Stimulated activated CD4-positive, alpha-beta T cell treated with anti-CD3 and anti-CD28 coated beads, Interleukin-4, amount 100 ng/mL, for 1 hour (primary cell): ENCODE measurements around the gene HNRNPUL2.
"Not testable (repeated sequence)": the region's sequence is repeated elsewhere in the genome, so short reads cannot be mapped to it uniquely, and the experiment has no call there.

Experiments used
- DNase-seq: peaks from one replicate; pipeline ENCODE4 v3.0.0-alpha.2; 2020

The HNRNPUL2 gene

DNA sequence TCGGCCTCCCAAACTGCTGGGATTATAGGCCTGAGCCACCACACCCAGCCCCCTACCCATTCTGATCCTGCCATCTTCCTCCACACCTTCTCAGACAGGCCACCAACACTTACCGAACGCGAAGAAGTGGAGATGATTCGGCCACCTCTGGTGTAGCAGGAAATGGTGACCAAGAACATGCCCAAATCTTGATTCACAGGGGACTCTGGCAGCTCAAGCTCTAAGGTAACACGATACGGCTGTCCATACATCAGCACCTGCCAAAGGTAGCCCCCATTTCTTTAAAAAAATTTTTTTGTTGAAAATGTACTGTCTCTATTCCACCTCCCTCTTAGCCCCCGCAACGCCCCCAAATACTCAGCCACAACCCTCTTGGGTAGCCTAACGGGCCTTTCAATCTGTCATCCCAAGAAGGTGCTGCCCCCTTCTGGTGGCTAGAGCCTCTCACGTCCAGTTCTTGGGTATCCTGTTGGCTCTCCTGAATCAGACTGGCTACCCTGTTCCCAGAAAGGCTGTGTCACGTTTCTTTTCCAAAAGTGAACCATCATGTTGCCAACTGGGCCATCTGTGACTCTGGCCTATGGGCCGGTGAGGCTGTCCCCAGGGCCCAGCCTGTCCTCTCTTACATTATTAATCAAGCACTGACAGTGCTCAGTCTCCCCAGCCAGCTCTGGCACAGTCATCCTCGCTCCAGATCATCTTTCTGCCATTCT is 32.6 kb downstream of the HNRNPUL2 start:
- peak; percentile 74 for DNase-seq

- not testable (repeated sequence) for DNase-seq
These were observed 33.6 kb downstream of the HNRNPUL2 start for GRCh38 chr11:62693624-62694023.

GRCh38 chr11:62689421-62690183 is 37.7 kb downstream of the HNRNPUL2 start, which contains the start of gene LRRN4CL:
TSS of gene LRRN4CL (minus strand) at chr11:62689530. CDS start at chr11:62688508, 1,022 bp downstream.
- DNase-seq: no peak

DNA sequence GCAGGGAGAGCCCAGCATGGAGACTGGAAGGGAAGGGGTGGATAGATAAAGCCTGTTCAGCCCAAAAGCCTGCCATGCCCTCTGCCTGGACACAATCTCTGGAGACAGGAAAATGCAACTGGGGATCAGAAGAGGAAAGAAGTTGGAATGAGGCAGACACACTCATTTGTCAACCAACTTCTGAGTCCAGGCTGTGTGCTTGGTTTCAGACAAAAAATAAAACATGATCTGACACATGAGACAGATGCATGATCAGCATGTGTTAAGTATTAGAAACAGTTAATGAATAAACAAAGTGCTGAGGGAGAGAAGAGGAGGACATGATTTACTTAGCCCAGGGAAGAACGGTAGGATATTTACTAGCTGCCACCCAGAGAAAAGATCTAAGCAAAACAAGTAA is 38.8 kb downstream of the HNRNPUL2 start:
- no peak for DNase-seq

DNA sequence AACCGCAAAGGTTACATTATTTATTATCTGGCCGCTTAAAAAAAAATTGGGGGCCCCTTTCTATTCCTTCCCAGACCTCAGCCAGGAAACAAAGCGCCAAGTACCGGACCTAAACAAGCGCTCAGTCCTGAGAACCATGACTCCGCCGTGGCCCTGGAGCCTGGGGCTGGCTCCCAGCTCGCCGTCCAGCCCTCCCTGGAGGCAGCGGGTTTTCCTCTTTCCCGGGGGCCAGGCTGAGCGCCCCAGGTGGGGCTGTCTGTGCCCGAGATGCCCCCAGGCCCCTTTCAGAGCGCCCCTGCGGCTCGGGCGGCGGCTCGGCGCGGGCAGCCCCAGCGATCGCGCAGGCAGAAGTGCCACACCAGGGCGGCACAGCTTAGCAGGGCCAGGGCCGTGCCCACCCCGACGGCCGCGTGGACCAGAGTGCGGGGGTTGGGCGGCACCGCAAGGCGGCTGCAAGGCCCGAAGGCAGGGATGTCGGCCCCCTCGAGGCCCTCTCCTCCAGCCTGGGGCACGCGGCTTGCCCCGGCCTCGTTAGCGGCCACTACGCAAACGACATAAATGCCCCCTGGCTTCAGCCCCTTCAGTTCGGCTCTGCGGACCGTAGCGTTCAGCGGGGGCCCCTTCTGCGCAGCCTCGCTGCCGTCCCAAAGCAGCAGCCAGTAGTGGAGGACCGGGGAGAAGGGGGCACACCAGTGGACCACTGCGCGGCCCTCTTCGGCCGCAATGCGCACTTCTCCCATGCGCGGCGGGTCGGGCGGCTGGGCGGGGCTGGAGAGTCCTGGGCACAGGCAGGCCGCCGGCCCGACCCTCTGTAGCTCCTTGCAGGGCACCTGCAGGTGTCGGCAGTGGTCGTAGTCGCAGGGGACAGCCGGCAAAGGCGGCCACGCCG is 39.5 kb downstream of the HNRNPUL2 start:
- no peak for DNase-seq

DNA sequence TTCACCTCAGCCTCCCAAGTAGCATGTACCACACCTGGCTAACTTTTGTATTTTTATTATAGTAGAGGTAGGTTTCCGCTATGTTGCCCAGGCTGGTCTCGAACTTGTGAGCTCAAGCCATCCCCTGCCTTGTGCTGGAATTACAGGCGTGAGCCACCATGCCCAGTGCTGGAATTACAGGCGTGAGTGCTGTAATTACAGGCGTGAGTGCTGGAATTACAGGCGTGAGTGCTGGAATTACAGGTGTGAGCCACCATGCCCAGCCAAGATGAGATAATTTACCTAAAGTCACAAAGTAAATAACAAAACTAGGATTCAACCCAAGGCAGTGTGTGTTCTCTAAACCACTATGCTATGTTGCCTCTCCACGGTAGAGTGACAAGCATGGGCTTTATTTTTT is 44.7 kb downstream of the HNRNPUL2 start:
- no peak for DNase-seq

- DNase-seq: no peak
These were observed 46.4 kb downstream of the HNRNPUL2 start for GRCh38 chr11:62680825-62681240.

DNA sequence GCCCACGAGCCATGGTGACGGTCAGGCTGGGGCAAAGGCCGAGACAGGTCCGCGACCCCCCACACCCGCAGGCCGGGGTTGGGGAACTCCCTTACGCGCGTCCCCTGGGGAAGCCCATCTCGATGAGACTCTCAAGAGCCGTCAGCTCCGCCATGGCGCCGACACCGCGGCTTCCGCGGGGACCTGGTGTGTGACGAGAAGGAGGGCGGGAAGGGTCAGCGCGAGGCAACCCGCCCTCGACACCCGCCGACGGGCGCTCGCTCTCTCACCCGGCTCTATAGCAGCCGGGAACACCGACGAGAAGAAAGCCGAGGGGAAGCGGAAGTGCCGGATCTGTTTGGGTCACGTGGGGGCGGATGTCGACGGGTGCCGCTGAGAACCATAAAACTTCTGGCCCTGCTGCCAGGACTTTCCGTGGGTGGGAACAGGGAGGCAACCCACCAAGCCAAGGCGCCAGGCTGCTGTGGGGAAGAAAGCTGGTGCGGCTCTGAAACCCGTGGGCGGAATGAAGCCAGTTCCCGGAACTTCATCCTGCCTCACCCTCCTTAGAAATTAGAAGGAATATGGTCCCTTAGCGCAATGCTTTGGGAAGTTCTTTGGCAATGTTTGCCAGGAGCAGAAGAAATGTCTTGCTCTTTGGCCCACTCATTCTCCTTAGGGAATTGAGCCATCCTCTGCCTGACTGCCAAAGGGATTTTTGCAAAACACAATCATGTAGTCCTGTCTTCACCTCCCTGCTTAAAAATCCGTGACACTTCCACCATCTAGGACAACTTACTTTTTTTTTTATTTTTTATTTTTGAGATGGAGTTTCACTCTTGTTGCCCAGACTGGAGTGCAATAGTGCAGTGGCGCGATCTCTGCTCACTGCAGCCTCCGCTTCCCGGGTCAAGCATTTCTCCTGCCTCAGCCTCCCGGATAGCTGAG is 48.2 kb downstream of the HNRNPUL2 start, which contains the start of gene UBXN1:
UBXN1 (minus strand) TSS at position 304 of the 927 bp plus-strand sequence; CDS start at position 154, 150 bp downstream.
- DNase-seq: peak; percentile 85

DNA sequence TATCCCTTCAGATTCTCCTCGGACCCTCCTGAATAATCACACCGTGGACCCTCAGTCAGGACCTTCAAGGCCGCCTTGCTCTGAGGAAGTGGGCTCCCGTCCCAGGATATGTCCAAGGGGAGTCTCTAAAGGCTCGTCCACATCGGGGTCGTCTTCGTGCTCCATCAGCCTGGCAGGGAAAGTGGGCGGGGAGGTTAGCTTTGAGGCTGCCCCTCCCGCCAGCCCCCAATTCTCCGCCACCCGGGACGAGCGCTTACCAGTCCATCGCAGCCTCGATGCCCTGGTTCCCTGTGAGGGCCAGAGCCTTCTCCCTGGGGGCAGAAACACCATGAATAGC is 48.9 kb downstream of the HNRNPUL2 start:
- no peak for DNase-seq

DNA sequence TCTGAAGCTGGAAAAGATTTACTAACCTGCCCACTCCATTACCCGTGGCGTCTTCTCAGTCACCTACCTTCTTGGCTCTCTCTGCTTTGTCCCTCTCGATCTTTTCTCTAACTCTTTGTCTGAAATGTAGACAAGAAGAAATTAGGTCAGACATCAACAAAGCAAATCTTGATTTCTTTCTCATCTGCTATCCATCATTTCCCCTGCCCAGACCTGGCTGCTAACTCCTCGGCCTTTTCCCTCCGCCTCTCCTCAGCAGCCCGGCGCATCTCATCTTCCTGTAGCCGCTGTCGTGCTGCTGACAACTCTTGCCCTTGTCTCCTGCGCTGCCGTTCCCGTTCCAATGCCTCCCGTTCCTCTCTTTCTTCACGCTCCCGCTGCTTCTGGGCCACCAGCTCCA is 49.5 kb downstream of the HNRNPUL2 start:
- no peak for DNase-seq

DNA sequence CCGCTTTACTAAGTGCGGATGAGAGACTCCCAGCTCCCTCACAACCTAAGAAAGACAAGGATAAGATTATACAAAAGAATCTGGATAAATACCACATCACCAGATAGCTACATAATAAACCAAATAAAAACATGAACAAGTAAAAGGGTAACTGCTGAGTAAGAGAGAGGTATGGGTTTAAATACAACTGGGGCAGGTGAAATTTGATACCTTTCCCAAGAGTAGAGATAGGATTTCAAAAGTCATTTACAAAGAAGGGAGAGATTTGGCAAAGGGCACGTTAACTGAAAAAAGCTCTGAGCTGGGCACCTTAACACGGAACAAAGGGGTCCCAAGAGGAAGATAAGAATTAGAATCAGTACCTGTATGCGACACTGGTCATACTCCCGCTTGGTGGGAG is 50.1 kb downstream of the HNRNPUL2 start:
- DNase-seq: no peak

DNA sequence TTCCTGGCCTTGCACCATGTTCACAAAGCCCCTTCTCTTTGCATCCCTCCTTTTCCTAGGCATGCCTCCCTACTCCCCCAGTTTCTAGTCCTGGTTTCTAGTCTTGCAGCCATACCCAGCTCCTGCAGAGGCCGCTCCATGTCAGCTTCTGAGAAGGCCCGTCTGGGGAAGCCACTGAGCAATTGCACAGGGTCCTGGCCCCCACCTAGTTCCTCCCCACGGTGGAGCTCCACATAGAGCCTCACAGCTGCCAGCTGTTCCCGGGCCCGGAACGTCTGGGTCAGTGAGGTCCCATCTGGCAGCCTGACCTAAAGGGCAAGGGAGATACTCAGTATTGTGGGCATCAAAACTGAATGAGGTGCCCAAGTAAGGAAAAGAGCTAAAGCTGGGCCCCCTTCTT is 50.6 kb downstream of the HNRNPUL2 start:
- no peak for DNase-seq

GRCh38 chr11:62675415-62675814 is 51.8 kb downstream of the HNRNPUL2 start:
- not testable (repeated sequence) for DNase-seq

GRCh38 chr11:62673196-62673525 is 54.1 kb downstream of the HNRNPUL2 start:
- no peak for DNase-seq

DNA sequence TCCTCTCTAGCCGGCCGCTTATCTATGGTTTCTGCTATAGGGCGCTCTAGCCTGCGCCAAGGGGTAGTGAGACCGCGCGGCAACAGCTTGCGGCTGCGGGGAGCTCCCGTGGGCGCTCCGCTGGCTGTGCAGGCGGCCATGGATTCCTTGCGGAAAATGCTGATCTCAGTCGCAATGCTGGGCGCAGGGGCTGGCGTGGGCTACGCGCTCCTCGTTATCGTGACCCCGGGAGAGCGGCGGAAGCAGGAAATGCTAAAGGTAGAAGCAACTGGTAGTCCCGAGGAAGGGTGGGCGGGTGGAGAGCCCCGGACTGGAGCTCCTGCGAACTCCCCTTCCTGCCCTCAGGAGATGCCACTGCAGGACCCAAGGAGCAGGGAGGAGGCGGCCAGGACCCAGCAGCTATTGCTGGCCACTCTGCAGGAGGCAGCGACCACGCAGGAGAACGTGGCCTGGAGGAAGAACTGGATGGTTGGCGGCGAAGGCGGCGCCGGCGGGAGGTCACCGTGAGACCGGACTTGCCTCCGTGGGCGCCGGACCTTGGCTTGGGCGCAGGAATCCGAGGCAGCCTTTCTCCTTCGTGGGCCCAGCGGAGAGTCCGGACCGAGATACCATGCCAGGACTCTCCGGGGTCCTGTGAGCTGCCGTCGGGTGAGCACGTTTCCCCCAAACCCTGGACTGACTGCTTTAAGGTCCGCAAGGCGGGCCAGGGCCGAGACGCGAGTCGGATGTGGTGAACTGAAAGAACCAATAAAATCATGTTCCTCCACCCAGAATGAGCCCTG is 55.5 kb downstream of the HNRNPUL2 start, which contains the start of the genes LBHD1 and UQCC3:
LBHD1 (minus strand) TSS at position 660 of the 782 bp plus-strand sequence. CDS start 2,236 bp downstream, outside the sequence.
UQCC3 (plus strand) TSS at position 66 of the 782 bp plus-strand sequence; CDS start at position 139, 73 bp downstream.
- peak; percentile 71 for DNase-seq

- no peak for DNase-seq
These were observed 56.0 kb downstream of the HNRNPUL2 start for GRCh38 chr11:62671236-62671607.

DNA sequence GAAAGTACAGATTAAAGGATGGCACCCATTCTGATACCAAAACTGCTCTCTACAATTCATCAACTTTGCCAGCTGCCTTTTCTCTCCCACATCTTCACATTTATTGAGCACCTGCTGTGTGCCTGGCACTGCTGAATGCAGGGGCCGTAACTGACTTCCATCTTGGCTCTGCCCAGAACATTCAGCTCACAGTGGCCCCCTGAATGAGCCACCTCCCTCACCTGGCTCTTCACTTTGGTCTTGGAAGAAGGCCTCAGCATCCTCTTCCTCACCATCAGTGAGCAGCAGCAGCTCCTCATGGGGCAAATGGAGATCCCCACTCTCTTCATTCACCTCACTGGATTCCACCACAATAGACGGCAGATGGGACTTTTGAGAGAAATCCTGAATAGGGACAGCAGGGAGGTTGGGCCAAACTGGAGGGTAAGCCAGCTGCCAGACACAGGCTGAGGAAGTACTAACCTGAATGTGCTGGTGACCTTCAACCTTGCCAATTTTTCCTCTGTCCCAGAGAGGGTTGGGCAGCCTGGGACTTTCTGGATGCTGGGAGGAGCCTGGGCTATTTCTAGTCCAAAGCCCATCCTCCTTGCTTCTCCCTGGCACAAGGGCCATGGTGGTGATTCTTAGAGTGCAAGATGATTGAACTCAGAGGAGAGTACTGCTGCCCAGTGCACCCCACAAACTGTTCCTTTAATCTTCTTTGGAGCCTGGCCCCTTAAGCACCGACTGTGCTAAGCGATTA is 57.7 kb downstream of the HNRNPUL2 start:
- no peak for DNase-seq

DNA sequence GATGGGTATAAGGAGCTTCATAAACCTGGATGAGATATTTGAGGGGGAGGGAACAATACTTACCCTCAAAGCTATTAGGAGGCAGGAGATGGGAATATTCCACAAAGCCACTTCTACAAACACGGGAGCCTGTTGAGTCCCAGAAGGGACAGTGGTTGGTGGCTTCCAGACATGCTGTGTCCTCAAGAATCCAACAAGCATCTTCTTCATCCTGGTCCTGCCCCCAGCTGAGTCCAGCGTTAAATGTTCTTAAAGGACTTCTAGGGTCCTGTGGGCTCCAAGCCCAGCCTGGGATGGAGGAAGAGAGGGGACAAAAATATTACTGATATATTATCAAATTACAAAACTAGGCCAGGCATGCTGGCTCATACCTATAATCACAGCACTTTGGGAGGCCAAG is 59.8 kb downstream of the HNRNPUL2 start:
- DNase-seq: no peak

DNA sequence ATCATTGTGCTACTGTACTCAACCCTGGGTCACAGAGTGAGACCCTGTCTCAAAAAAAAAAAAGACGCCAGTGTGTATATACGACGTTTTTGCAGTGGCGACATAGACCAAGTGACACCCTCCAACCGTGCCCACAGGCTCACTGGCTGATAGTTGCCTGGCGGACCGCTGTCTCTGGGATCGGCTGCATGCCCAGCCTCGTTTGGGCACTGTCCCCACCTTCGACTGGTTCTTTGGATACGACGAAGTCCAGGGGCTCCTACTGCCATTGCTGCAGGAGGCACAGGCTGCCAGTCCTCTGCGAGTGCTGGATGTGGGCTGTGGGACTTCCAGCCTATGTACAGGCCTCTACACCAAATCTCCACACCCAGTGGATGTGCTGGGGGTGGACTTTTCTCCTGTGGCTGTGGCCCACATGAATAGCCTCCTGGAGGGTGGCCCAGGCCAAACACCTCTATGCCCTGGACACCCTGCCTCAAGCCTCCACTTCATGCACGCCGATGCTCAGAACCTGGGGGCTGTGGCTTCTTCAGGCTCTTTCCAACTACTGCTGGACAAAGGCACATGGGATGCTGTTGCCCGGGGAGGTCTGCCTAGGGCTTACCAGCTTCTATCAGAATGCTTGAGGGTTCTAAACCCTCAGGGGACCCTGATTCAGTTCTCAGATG is 60.9 kb downstream of the HNRNPUL2 start:
- peak; percentile 21 for DNase-seq
